OCI-LY7 (cell line): Measurements from ENCODE around the gene CCR8.

Experiments
- CTCF ChIP-seq: fragments of 200-600 bp; sonication (generic); conservative IDR thresholded peaks from 2 replicates; pipeline ENCODE4 v1.5.1; 2014; ENCODE audit warnings: mild to moderate bottlenecking, antibody characterized with exemption, low read length, moderate library complexity, mixed read lengths
- EZH2phosphoT487 ChIP-seq: fragments of 200-600 bp; sonication (generic); IDR thresholded peaks from 2 replicates; pipeline ENCODE4 v1.6.1; 2018; ENCODE audit warnings: low read depth, borderline replicate concordance, mild to moderate bottlenecking, mixed run types, antibody characterized with exemption, low read length, moderate library complexity, mixed read lengths

GRCh38 chr3:39295184-39295775, 34.2 kb upstream of the CCR8 start:
- TF ChIP-seq CTCF (no peak), EZH2phosphoT487 (no peak)
